ENCODE data around the gene ACSM4.

- TF ChIP-seq CTCF (IDR thresholded peaks at IDR 0.05) (no peak), POLR2A (IDR thresholded peaks at IDR 0.05) (no peak), POLR2AphosphoS5 (IDR thresholded peaks at IDR 0.05; ENCODE audit: insufficient read depth in 1 of 2, low read depth in 1 of 2) (no peak)
Observed at GRCh38 chr12:7349418-7349817, 45.5 kb downstream of the ACSM4 start.

All from vagina (tissue), 2 donors.